UCSD-AML1 (cell line): ENCODE data around the gene PDE2A.

ENCODE experiments used
- DNase-seq: peaks from one replicate; lab custom pipeline; 2025; ENCODE audit not compliant: unreplicated experiment; lab: John Stamatoyannopoulos, UW

The PDE2A gene

GRCh38 chr11:72673943-72674828 lies at the start of gene PDE2A:
Gene PDE2A, minus strand, starts transcription at chr11:72674422. Its CDS starts 215 bp downstream, at chr11:72674207.
- no peak for DNase-seq

GRCh38 chr11:72723508-72723907 lies 49.3 kb upstream of the PDE2A start:
- DNase-seq = no peak

- DNase-seq = peak; percentile 94
Observed at GRCh38 chr11:72722050-72722748, 48.0 kb upstream of the PDE2A start.

GRCh38 chr11:72721689-72722049 lies 47.4 kb upstream of the PDE2A start:
- DNase-seq = no peak

GRCh38 chr11:72721276-72721675 lies 47.1 kb upstream of the PDE2A start:
- no peak for DNase-seq

GRCh38 chr11:72720784-72721183 lies 46.6 kb upstream of the PDE2A start:
- DNase-seq = no peak

- peak; percentile 22 for DNase-seq
Observed at GRCh38 chr11:72720047-72720446, 45.8 kb upstream of the PDE2A start.

GRCh38 chr11:72719551-72719950 lies 45.3 kb upstream of the PDE2A start:
- no peak for DNase-seq

GRCh38 chr11:72719144-72719543 lies 44.9 kb upstream of the PDE2A start:
- DNase-seq = peak; percentile 22

- DNase-seq = peak; percentile 29
Observed at GRCh38 chr11:72718101-72718501, 43.9 kb upstream of the PDE2A start.

- no peak for DNase-seq
Observed at GRCh38 chr11:72716788-72717435, 42.7 kb upstream of the PDE2A start.

GRCh38 chr11:72716290-72716689 lies 42.1 kb upstream of the PDE2A start:
- no peak for DNase-seq

- DNase-seq = no peak
Observed at GRCh38 chr11:72712841-72713240, 38.6 kb upstream of the PDE2A start.

GRCh38 chr11:72712168-72712751 lies 38.0 kb upstream of the PDE2A start:
- DNase-seq = no peak

- no peak for DNase-seq
Observed at GRCh38 chr11:72711141-72711540, 36.9 kb upstream of the PDE2A start.

- no peak for DNase-seq
Observed at GRCh38 chr11:72710278-72710677, 36.1 kb upstream of the PDE2A start.

- no peak for DNase-seq
Observed at GRCh38 chr11:72709478-72710238, 35.4 kb upstream of the PDE2A start.

GRCh38 chr11:72707032-72707431 lies 32.8 kb upstream of the PDE2A start:
- DNase-seq = no peak

GRCh38 chr11:72706579-72706978 lies 32.4 kb upstream of the PDE2A start:
- no peak for DNase-seq

- DNase-seq = no peak
Observed at GRCh38 chr11:72705442-72706365, 31.5 kb upstream of the PDE2A start.
